HPDE6-E6E7 (cell line): ENCODE results near the gene VPS16.
"Not testable (repeated sequence)": the region's sequence is repeated elsewhere in the genome, so short reads cannot be mapped to it uniquely, and the experiment has no call there.

Source experiments
- DNase-seq: peaks from one replicate; pipeline ENCODE4 v3.0.0; 2011; ENCODE audit warnings: missing footprints; ENCODE audit errors: extremely low spot score

Gene VPS16

GRCh38 chr20:2807019-2807418 lies 33.5 kb upstream of the VPS16 start:
- DNase-seq: no peak

DNA sequence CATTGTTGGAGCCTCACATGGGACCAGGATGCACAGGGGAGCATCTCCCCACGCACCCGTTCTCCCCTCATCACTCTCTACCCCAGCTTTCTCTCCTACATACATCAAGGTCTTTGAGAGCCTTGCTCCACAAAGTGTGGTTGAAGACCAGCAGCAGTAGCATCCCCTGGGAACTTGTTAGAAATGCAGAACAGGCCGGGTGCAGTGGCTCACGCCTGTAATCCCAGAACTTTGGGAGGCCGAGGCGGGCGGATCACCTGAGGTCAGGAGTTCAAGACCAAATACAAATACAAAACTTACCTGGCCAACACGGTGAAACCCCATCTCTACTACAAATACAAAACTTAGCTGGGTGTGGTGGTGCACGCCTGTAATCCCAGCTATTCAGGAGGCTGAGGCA lies 32.6 kb upstream of the VPS16 start:
- DNase-seq: not testable (repeated sequence)

DNA sequence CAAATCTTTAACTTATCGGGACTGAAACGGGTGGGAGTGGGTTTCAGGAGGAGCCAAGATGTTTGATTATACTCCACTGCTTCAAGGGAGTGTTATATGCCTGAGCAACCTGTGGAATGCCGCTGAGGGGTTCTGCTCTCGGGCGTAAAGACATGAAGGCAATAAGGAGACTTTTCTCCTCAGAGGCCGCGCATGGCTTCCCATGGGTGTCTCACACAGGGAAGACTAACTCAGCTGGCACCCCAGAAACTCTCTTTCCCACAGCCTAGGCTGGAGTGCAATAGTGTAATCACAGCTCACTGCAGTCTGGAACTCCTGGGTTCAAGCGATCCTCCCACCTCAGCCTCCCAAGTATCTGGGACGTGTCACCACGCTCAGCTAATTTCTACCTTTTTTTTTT lies 30.9 kb upstream of the VPS16 start:
- DNase-seq: no peak

- DNase-seq: no peak
These were observed 28.4 kb upstream of the VPS16 start for GRCh38 chr20:2812189-2812588.

GRCh38 chr20:2814076-2814475 lies 26.5 kb upstream of the VPS16 start:
- DNase-seq: no peak

GRCh38 chr20:2814587-2815051 lies 25.9 kb upstream of the VPS16 start, which contains the start of gene C20orf141:
TSS of gene C20orf141 (plus strand) at chr20:2814987. CDS start at chr20:2815185, 198 bp downstream.
- peak; percentile 95 for DNase-seq

DNA sequence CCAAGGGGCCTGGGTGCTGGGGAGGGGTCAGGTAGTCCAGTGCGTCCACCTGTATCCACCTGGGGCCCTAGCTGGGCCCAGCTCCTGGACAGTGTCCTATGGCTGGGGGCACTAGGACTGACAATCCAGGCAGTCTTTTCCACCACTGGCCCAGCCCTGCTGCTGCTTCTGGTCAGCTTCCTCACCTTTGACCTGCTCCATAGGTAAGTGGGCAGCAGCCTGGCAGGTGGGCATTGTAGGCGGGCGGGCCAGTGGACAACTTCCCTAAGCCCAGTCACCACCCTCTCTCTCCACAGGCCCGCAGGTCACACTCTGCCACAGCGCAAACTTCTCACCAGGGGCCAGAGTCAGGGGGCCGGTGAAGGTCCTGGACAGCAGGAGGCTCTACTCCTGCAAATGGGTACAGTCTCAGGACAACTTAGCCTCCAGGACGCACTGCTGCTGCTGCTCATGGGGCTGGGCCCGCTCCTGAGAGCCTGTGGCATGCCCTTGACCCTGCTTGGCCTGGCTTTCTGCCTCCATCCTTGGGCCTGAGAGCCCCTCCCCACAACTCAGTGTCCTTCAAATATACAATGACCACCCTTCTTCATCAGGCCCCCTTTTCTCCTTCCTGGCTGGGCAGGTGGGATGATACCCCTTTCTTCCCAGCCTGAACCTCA lies 25.2 kb upstream of the VPS16 start:
- no peak for DNase-seq

DNA sequence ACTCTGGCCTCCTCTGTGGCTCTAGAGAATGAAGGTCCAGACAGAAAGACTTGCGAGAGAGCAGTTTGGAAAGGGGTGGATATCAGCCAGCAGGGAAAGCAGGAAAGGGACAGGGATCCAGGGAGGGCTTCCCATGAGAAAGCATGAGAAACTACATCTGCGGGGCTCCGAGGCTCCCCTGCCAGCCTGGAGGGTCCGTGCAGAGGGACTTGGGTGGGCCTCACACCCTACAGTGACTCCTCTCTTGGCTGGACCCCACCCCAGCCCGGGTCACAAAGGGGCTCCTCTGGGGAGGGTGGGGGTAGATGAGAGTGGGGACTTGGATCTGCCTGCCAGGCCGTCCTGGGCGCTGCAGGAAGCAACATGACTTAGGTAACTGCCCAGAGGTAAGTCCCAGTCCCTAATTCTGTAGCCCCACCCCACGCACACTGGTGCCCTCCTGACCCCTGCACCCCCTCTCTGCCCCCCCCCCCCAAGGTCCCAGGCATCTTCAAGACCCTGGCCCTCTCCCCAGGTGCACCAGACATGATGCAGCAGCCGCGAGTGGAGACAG lies 24.4 kb upstream of the VPS16 start, which contains the start of gene TMEM239:
TSS of gene TMEM239 (plus strand) at position 335 of the 553 bp plus-strand sequence. CDS start at position 526, 191 bp downstream.
- no peak for DNase-seq

DNA sequence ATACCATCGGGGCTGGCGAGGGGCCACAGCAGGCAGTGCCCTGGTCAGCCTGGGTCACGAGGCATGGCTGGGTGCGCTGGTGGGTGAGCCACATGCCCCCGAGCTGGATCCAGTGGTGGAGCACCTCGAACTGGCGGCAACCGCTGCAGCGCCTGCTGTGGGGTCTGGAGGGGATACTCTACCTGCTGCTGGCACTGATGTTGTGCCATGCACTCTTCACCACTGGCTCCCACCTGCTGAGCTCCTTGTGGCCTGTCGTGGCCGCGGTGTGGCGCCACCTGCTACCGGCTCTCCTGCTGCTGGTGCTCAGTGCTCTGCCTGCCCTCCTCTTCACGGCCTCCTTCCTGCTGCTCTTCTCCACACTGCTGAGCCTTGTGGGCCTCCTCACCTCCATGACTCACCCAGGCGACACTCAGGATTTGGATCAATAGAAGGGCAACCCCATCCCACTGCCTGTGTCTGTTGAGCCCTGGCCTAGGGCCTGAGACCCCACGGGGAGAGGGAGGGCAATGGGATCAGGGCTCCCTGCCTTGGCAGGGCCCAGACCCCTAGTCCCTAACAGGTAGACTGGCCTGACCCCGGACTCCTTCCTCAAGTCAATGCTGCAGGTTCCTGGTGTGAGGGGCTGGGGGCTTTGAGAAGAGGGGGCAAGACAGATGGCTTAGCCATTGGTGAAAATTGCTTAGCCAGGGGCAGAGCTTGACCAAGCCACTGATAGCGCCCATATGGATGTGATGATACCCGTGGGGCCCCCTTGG lies 23.8 kb upstream of the VPS16 start:
- DNase-seq: no peak

DNA sequence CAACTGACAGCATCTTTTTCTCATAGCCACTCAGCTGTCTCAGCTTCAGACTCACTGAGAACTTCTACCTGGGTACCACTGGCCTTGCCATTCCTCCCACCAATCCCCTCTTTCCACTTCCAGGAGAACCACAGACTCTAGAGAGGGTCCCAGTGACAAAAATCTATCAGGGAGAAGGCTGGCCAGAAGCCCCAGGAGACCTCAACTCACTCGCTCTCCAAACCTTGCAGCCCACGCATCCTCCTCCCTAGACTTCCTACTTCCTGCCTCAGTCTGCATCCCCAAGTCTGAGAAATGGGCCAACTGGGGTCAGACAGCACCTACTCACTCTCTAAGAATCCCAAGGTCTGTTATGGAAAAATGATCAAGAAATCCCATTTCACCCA lies 23.2 kb upstream of the VPS16 start:
- DNase-seq: no peak

- no peak for DNase-seq
These were observed 22.5 kb upstream of the VPS16 start for GRCh38 chr20:2817891-2818595.

GRCh38 chr20:2820084-2820895 lies 20.3 kb upstream of the VPS16 start:
- no peak for DNase-seq

DNA sequence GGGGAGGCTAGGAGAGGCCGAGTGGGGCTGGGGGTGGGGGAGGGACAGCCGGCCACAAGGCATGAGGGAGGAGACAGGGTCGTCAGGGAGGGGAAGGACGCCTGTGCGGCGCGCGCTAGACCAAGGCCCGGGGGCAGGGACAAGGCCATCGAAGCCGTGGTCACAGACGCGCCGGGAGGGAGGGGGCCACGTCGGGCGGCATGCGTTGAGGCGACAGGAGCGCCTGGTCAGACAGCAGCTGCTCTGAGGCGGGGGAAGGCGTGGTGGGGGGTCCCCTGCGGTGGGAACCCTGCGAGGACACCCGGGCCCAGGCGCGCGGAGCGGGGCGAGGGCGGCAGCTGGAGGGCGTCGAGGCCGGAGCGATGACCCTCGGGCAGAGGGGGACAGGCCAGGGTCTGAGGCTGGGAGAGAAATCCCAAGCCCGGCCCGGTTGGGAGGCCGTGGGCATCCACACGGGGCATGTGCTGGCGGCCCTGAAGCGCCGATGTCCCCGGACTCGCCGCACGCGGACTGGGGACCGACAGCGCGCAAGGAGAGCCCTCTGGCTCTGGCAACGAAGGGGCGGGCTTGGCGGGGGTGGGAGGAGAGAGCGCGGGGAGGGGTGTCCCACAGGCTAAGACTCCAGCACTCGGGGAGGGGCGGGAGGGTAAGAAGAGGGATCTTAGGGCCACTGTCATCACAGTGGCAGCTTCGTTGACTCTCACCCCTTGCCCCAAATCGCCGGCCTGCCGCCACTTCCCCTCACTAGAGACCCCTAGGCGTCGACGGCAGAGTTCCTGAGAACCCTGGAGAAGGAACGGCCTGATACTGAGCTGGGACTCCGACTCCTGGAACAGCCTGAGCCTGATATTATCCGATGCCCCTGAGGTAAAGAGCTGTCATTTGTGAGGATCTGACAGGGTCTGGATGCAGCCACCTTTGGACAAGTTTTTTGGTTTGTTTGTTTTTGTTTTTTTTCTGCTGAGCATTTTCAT lies 19.4 kb upstream of the VPS16 start:
- DNase-seq: no peak

DNA sequence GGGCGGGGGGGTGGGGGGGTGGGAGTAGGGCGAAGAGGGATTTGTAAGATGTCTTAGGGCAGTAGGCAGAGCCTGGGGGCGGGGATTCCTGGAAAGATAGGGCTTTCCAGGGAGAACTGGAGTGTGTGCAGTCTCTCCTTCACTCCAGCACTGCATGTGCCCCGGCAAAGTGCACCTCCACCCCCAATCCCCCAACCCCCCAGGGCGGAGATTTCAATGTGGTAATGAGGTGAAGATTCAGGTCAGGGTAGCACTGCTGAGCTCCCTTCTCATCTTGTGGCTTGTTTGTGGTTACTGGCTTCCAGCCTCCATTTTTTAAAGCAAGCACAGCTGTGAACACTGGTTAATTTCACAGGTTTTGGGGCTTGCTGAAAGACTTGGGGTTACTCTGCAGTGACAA lies 18.5 kb upstream of the VPS16 start:
- DNase-seq: no peak

DNA sequence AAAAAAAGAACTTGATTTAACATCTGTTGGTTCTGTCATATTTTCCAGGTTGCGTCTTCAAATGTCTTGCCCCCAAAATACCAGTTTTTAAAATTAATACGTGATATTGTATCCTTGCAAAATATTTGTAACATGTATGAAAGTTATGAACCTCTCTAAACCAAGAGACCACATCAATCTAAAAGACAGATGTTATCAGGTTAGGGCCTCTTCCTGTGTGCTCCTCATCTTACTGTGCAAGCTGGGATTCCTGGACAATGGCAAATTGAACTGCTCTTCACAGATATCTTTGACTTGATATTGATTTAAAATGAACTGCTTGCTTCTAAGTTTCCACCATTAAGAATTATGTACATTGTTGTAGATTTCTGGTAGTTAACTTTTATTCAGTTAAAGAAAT lies 14.8 kb upstream of the VPS16 start:
- DNase-seq: no peak

DNA sequence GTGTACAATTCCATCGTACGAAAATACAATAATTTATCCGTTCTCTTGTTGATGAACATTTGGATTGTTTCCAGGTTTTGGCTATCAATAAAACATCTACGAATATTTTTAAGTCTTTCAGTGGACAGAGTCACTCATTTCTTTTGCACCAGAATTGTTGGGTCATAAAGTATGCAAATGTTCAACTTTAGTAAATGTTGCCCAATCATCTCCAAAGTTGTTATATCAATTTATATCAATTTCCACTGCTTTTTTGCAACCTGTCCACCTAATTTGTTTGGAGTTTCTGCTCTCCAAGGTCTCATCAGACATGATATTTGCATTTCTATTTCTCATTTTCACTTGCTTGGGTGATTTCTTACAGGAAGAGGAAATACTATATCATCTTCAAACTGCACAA lies 13.9 kb upstream of the VPS16 start:
- no peak for DNase-seq

GRCh38 chr20:2829376-2829775 lies 11.2 kb upstream of the VPS16 start:
- DNase-seq: no peak

DNA sequence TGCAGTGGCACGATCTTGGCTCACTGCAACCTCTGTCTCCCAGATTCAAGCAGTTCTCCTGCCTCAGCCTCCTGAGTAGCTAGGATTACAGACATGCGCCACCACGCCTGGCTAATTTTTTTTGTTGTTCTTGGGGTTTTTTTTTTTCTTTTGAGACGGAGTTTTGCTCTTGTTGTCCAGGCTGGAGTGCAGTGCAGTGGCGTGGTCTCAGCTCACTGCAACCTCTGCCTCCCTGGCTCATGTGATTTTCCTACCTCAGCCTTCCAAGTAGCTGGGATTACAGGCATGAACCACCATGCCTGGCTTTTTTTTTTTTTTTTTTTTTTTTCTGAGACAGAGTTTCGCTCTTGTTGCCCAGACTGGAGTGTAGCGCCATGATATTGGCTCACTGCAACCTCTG lies 9.3 kb upstream of the VPS16 start:
- DNase-seq: not testable (repeated sequence)

DNA sequence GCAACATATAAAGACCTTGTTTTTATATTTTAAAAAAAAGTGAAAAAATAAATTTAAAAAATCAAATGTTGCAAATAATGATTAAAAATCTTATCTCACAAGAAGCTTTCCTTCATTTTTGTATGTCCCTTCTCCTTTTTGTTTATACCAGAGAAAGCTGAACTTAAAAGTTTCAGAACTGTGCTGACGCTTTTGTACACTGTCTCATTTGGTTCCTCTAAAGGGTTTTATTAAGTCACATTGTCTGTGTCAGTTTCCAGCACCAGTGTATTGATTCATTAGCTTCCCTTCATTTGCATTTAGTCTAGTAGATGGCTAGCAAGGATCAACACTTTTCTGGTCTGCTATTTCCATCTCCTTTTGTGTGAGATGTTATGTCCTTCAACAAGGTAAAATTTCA lies 6.8 kb upstream of the VPS16 start:
- no peak for DNase-seq
